22Rv1 (cell line): ENCODE results near the gene C2orf76.

Experiments
- ZFX ChIP-seq: fragments of 450-650 bp; IDR thresholded peaks from 2 replicates; pipeline ENCODE4 v1.6.1; 2017; ENCODE audit warnings: antibody characterized with exemption, borderline replicate concordance
- TF ChIP-seq, protein P1 (sequence below): fragments of 450-650 bp; IDR thresholded peaks from 2 replicates; pipeline ENCODE4 v1.5.1; 2017; ENCODE audit warnings: mild to moderate bottlenecking

- TF ChIP-seq, protein P1, sequence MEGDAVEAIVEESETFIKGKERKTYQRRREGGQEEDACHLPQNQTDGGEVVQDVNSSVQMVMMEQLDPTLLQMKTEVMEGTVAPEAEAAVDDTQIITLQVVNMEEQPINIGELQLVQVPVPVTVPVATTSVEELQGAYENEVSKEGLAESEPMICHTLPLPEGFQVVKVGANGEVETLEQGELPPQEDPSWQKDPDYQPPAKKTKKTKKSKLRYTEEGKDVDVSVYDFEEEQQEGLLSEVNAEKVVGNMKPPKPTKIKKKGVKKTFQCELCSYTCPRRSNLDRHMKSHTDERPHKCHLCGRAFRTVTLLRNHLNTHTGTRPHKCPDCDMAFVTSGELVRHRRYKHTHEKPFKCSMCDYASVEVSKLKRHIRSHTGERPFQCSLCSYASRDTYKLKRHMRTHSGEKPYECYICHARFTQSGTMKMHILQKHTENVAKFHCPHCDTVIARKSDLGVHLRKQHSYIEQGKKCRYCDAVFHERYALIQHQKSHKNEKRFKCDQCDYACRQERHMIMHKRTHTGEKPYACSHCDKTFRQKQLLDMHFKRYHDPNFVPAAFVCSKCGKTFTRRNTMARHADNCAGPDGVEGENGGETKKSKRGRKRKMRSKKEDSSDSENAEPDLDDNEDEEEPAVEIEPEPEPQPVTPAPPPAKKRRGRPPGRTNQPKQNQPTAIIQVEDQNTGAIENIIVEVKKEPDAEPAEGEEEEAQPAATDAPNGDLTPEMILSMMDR = no peak
- no peak for TF ChIP-seq ZFX
Measured at GRCh38 chr2:119265693-119266066, 101.0 kb downstream of the C2orf76 start.
